H9 (cell line): Measurements from ENCODE around the gene CD27. TPM values are rescaled to one million over a fixed set of nuclear protein-coding genes. Genes with fewer than 3 reads are reported as not detected.
"Not testable (repeated sequence)": the region's sequence is repeated elsewhere in the genome, so short reads cannot be mapped to it uniquely, and the experiment has no call there.

Experiments
- DNase-seq: peaks from one replicate; pipeline ENCODE4 v3.0.0-alpha.2; 2017
- H2AFZ ChIP-seq: one replicate; pipeline ENCODE4 v1.6.1; 2013; ENCODE audit warnings: mild to moderate bottlenecking, low read length, control low read depth, moderate library complexity
- H2AK5ac ChIP-seq: 2 replicates; pipeline ENCODE4 v1.6.1; 2013; ENCODE audit warnings: low read length, control low read depth, mixed read lengths; ENCODE audit not compliant: insufficient read length
- H2BK120ac ChIP-seq: one replicate; pipeline ENCODE4 v1.6.1; 2013; ENCODE audit warnings: low read depth, mild to moderate bottlenecking, low read length, control low read depth, inconsistent platforms; ENCODE audit not compliant: poor library complexity, severe bottlenecking
- H2BK12ac ChIP-seq: 2 replicates; pipeline ENCODE4 v1.6.1; 2013; ENCODE audit warnings: low read length, control low read depth, mixed read lengths, low read depth; ENCODE audit not compliant: insufficient read length
- H2BK15ac ChIP-seq: 2 replicates; pipeline ENCODE4 v1.6.1; 2013; ENCODE audit warnings: low read depth, low read length, control low read depth
- H2BK20ac ChIP-seq: one replicate; pipeline ENCODE4 v1.6.1; 2013; ENCODE audit warnings: low read depth, mild to moderate bottlenecking, low read length, control low read depth, inconsistent platforms; ENCODE audit not compliant: poor library complexity, severe bottlenecking
- H2BK5ac ChIP-seq: 2 replicates; pipeline ENCODE4 v1.6.1; 2013; ENCODE audit warnings: low read length, control low read depth, mixed read lengths; ENCODE audit not compliant: insufficient read length
- H3K14ac ChIP-seq: 2 replicates; pipeline ENCODE4 v1.6.1; 2013; ENCODE audit warnings: low read length, control low read depth; ENCODE audit not compliant: insufficient read depth
- H3K18ac ChIP-seq: 2 replicates; pipeline ENCODE4 v1.6.1; 2013; ENCODE audit warnings: low read depth, mild to moderate bottlenecking, mixed read lengths, low read length, control low read depth; ENCODE audit not compliant: insufficient read length
- H3K23ac ChIP-seq: 2 replicates; pipeline ENCODE4 v1.6.1; 2013; ENCODE audit warnings: low read length, control low read depth, mixed read lengths, low read depth; ENCODE audit not compliant: insufficient read length
- H3K23me2 ChIP-seq: 2 replicates; pipeline ENCODE4 v1.6.1; 2013; ENCODE audit warnings: low read depth, mild to moderate bottlenecking, mixed read lengths, low read length, control low read depth; ENCODE audit not compliant: insufficient read length, poor library complexity, severe bottlenecking
- H3K27ac ChIP-seq: 2 replicates; pipeline ENCODE4 v1.5.1; 2013; ENCODE audit warnings: low read length, control low read depth, mixed read lengths, low read depth; ENCODE audit not compliant: insufficient read length
- H3K27me3 ChIP-seq: 2 replicates; pipeline ENCODE4 v1.6.1; 2013; ENCODE audit warnings: low read length, control low read depth, inconsistent platforms; ENCODE audit not compliant: insufficient read depth
- H3K4ac ChIP-seq: 2 replicates; pipeline ENCODE4 v1.6.1; 2013; ENCODE audit warnings: low read depth, mild to moderate bottlenecking, control low read depth, inconsistent platforms, low read length, moderate library complexity
- H3K4me1 ChIP-seq: 2 replicates; pipeline ENCODE4 v1.6.1; 2013; ENCODE audit warnings: low read length, control low read depth, inconsistent platforms; ENCODE audit not compliant: insufficient read depth
- H3K4me2 ChIP-seq: 2 replicates; pipeline ENCODE4 v1.6.1; 2013; ENCODE audit warnings: low read length, control low read depth, mixed read lengths; ENCODE audit not compliant: insufficient read length, insufficient read depth
- H3K56ac ChIP-seq: 2 replicates; pipeline ENCODE4 v1.6.1; 2013; ENCODE audit warnings: low read depth, mild to moderate bottlenecking, mixed read lengths, low read length, control low read depth; ENCODE audit not compliant: insufficient read length
- H3K79me1 ChIP-seq: 2 replicates; pipeline ENCODE4 v1.6.1; 2013; ENCODE audit warnings: low read depth, mild to moderate bottlenecking, moderate library complexity, low read length, control low read depth, inconsistent platforms; ENCODE audit not compliant: insufficient read depth, poor library complexity, severe bottlenecking
- H3K79me2 ChIP-seq: 2 replicates; pipeline ENCODE4 v1.6.1; 2013; ENCODE audit warnings: low read length, control low read depth, inconsistent platforms; ENCODE audit not compliant: insufficient read depth
- H3K9ac ChIP-seq: 2 replicates; pipeline ENCODE4 v1.6.1; 2013; ENCODE audit warnings: low read length, control low read depth, mixed read lengths; ENCODE audit not compliant: insufficient read length; ENCODE audit errors: extremely low read depth
- H3K9me3 ChIP-seq: one replicate; pipeline ENCODE4 v1.6.1; 2013; ENCODE audit warnings: low read depth, low read length, inconsistent platforms; ENCODE audit not compliant: control insufficient read depth
- H3T11ph ChIP-seq: one replicate; pipeline ENCODE4 v1.6.1; 2013; ENCODE audit warnings: mild to moderate bottlenecking, low read length, control low read depth, inconsistent platforms
- H4K20me1 ChIP-seq: one replicate; pipeline ENCODE4 v1.6.1; 2013; ENCODE audit not compliant: control insufficient read depth, insufficient read length, insufficient read depth
- H4K5ac ChIP-seq: 2 replicates; pipeline ENCODE4 v1.6.1; 2013; ENCODE audit warnings: low read depth, mild to moderate bottlenecking, mixed read lengths, low read length, control low read depth; ENCODE audit not compliant: insufficient read length
- H4K8ac ChIP-seq: replicated peaks from 2 replicates; pipeline ENCODE4 v1.6.1; 2013; ENCODE audit warnings: low read length, control low read depth, mixed read lengths, low read depth; ENCODE audit not compliant: insufficient read length
- H4K91ac ChIP-seq: 2 replicates; pipeline ENCODE4 v1.6.1; 2013; ENCODE audit warnings: low read depth, mild to moderate bottlenecking, moderate library complexity, mixed read lengths, low read length, control low read depth; ENCODE audit not compliant: insufficient read length
- H3K27ac Mint-ChIP-seq, 3 experiments: 2 replicates in 2 of 3; 3 replicates in 1 of 3; pipeline ENCODE4 v1.8.0; 2020 to 2021; ENCODE audit warnings: mixed read lengths in 3 of 3, mild to moderate bottlenecking in 1 of 3, moderate library complexity in 1 of 3
- H3K27me3 Mint-ChIP-seq: 2 replicates; pipeline ENCODE4 v1.8.0; 2021; ENCODE audit warnings: low read depth, mild to moderate bottlenecking, moderate library complexity, mixed read lengths
- H3K36me3 Mint-ChIP-seq, 3 experiments: 2 replicates in 2 of 3; 3 replicates in 1 of 3; pipeline ENCODE4 v1.8.0; 2020 to 2021; ENCODE audit warnings: low read depth in 3 of 3, mixed read lengths in 3 of 3; ENCODE audit not compliant: insufficient read depth in 1 of 3
- H3K4me1 Mint-ChIP-seq, 2 experiments: 2 replicates each; pipeline ENCODE4 v1.8.0; 2020; ENCODE audit warnings: mixed read lengths in 2 of 2
- H3K4me3 Mint-ChIP-seq, 2 experiments: 2 replicates in 1 of 2; 3 replicates in 1 of 2; pipeline ENCODE4 v1.8.0; 2020 to 2021; ENCODE audit warnings: mild to moderate bottlenecking in 2 of 2, mixed read lengths in 2 of 2, moderate library complexity in 1 of 2
- H3K9me3 Mint-ChIP-seq, 2 experiments: 2 replicates in 1 of 2; 3 replicates in 1 of 2; pipeline ENCODE4 v1.8.0; 2020; ENCODE audit warnings: mild to moderate bottlenecking in 2 of 2, mixed read lengths in 2 of 2, moderate library complexity in 1 of 2
- WGBS: extraction: QIAGEN DNeasy Blood & Tissue Kit; methylation state at CpG from one replicate; pipeline ENCODE4 v1.1.7; 2013; ENCODE audit warnings: missing lambda C conversion rate, low lambda C conversion rate, mixed read lengths; ENCODE audit not compliant: insufficient read length; ENCODE audit errors: extremely low coverage; 5-methylcytosine and 5-hydroxymethylcytosine counted together
- total RNA-seq: library from RNA; stranded (reverse); gene quantifications from 2 replicates; pipeline ENCODE4 v1.2.1, GENCODE V29; 2021
- TF ChIP-seq, protein P1 (sequence below): fragments of 200-600 bp; sonication (generic); conservative IDR thresholded peaks from 3 replicates; pipeline ENCODE4 v1.8.0; 2021; ENCODE audit warnings: antibody characterized with exemption, mild to moderate bottlenecking

Gene CD27
- total RNA-seq, 1 experiment from 2014 or later, result 0.37 TPM

GRCh38 chr12:6489449-6489848, 44.7 kb downstream of the CD27 start:
- no peak for DNase-seq
- Histone ChIP-seq H3K4me1 (no peaks in the 10 kb centered on the region), H4K91ac (no peak overlapping the region), H3K79me2 (no peaks in the 10 kb centered on the region; the same call in 1 of the 2 replicates), H3K18ac (no peak overlapping the region), H3T11ph (no peak overlapping the region), H3K23me2 (peaks cover 9% of the 10 kb centered on the region), H3K27me3 (no peaks in the 10 kb centered on the region), H4K5ac (no peak overlapping the region), H4K8ac (no peak overlapping the region), H2BK12ac (no peak overlapping the region), H3K23ac (no peak overlapping the region), H3K14ac (no peak overlapping the region), H3K4me2 (no peak overlapping the region), H4K20me1 (no peaks in the 10 kb centered on the region), H2BK15ac (no peak overlapping the region), H3K27ac (no peak overlapping the region), H3K9me3 (no peaks in the 10 kb centered on the region), H3K9ac (no peak overlapping the region), H2BK5ac (no peak overlapping the region), H3K4ac (no peak overlapping the region), H2BK20ac (no peak overlapping the region), H2BK120ac (no peak overlapping the region), H3K56ac (no peak overlapping the region), H2AFZ (no peak overlapping the region), H3K79me1 (no peaks in the 10 kb centered on the region), H2AK5ac (no peak overlapping the region)
- no CpG with 5 or more reads among the region's 4 CpGs for WGBS
- no peak overlapping the region for H3K4me3 Mint-ChIP-seq
- TF ChIP-seq, protein P1, sequence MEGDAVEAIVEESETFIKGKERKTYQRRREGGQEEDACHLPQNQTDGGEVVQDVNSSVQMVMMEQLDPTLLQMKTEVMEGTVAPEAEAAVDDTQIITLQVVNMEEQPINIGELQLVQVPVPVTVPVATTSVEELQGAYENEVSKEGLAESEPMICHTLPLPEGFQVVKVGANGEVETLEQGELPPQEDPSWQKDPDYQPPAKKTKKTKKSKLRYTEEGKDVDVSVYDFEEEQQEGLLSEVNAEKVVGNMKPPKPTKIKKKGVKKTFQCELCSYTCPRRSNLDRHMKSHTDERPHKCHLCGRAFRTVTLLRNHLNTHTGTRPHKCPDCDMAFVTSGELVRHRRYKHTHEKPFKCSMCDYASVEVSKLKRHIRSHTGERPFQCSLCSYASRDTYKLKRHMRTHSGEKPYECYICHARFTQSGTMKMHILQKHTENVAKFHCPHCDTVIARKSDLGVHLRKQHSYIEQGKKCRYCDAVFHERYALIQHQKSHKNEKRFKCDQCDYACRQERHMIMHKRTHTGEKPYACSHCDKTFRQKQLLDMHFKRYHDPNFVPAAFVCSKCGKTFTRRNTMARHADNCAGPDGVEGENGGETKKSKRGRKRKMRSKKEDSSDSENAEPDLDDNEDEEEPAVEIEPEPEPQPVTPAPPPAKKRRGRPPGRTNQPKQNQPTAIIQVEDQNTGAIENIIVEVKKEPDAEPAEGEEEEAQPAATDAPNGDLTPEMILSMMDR, result no peak
- H3K4me1 Mint-ChIP-seq, result peaks cover 5 to 6% of the 10 kb centered on the region in 2 experiments
- no peak overlapping the region for H3K27ac Mint-ChIP-seq
- H3K36me3 Mint-ChIP-seq, result peaks cover 6 to 9% (median 8%) of the 10 kb centered on the region in 3 experiments; a peak in 6 of 7 replicates
- no peaks in the 10 kb centered on the region for H3K9me3 Mint-ChIP-seq
- H3K27me3 Mint-ChIP-seq, result peaks cover 2% of the 10 kb centered on the region; the same call in 1 of the 2 replicates

DNA sequence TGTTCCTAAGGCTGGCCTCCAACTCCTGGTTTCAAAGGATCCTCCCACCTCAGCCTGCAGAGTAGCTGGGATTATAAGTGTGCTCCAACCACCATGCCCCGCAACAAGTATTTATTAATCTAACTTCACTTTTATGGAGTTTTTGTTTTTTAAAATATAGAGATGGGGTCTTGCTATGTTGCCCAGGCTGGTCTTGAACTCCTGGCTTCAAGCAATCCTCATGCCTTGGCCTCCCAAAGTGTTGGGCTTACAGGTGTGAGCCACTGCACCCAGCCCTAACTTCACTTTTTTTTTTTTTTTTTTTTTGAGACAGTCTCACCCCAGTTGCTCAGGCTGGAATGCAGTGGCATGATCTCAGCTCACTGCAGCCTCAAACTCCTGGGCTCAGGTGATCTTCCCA, 45.9 kb downstream of the CD27 start:
- H3K27me3 ChIP-seq, H3K4me3 Mint-ChIP-seq, H2BK12ac ChIP-seq, H3K27me3 Mint-ChIP-seq, H3K9me3 ChIP-seq, DNase-seq, H3K27ac Mint-ChIP-seq, H3T11ph ChIP-seq, H3K79me1 ChIP-seq, H3K9me3 Mint-ChIP-seq, H4K91ac ChIP-seq, H3K4ac ChIP-seq, H3K4me2 ChIP-seq, H2BK5ac ChIP-seq, H3K14ac ChIP-seq, H3K79me2 ChIP-seq, H2BK120ac ChIP-seq, H2BK15ac ChIP-seq, H3K56ac ChIP-seq, H4K8ac ChIP-seq, H4K5ac ChIP-seq, H3K23ac ChIP-seq, H3K18ac ChIP-seq, H3K9ac ChIP-seq, H3K4me1 ChIP-seq, H2AFZ ChIP-seq, H3K27ac ChIP-seq, H2BK20ac ChIP-seq, H2AK5ac ChIP-seq, H3K23me2 ChIP-seq, H4K20me1 ChIP-seq: not testable (repeated sequence)
- Mint-ChIP-seq H3K4me1 (peaks cover 17% of the 10 kb centered on the region in 2 experiments), H3K36me3 (peaks cover 10 to 18% (median 15%) of the 10 kb centered on the region in 3 experiments)
- WGBS, result no CpG with 5 or more reads among the region's 1 CpG
